Measurements from ENCODE around the gene DZIP1L.
A peak's percentile ranks its signal among the peaks of the same experiment; 100 is the strongest.
"Not testable (repeated sequence)": the region's sequence is repeated elsewhere in the genome, so short reads cannot be mapped to it uniquely, and the experiment has no call there.

DZIP1L gene

DNA sequence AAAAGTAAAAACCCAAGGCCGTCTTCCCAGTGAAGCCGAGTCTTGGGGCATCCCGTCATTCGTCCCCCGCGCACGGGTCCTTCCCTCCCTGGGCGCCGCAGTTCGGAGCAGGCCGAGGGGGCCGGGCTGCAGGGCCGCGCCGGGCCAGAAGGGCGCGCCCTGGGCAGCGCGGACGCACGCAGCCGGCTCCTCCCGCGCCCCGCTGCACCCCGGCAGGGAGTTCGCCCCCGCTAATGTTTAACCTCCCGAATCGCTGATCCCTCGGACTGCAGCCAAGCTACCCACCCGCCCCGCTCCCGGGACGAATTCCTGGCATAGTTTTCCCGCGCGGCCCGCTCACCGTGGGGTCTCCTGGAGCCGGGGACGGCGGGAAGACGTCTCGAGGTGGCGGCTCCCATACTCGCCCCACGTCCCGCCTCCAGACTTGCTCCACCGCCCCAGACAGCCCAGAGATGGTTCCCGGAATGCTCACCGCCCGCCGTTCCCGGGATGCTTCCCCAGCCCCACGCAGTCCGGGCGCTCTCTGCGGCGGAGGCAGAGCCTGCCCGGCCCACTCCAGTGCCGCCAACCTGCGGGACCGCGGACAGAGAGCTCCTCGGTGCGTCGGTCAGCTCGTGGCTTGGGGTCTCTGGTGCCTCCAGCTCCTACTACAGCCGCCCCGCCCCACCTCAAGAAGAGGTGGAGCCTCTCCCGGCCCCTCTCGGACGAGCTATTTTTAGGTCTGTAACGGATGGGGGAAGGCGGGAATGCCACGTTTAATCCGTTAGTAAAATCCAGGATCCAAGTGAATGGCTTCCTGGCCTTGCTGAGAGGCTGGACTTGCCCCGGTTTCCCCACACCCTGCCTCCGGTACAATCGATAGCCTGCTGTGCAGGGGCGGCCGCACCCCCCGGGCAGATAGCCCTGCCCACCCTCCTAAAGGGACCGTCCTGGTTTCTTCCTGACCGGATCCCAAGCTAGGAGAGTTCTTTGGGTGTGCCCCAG is at the start of gene DZIP1L:
DZIP1L (minus strand) TSS at position 621 of the 984 bp plus-strand sequence. CDS start 11,637 bp downstream, outside the sequence.
- peak; percentile 89 for DNase-seq

DNA sequence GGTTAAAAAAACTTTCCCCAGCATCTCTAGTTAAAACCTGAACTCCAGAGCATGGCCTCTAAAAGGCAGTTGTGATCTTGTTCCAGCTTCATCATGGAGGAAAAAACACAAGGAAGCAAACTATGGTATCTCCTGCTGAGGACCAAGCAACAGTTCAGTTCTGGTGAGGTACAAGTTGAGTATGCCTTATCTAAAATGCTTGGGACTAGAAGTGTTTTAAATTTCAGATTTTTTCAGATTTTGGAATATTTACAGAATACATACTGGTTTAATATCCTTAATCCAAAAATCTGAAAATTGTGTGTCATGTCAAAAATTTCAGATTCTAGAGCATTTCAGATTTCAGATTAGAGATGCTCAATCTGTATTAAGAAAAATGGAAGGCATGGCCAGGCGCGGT is 49.7 kb upstream of the DZIP1L start:
- DNase-seq, result no peak

GRCh38 chr3:138157743-138158142 is 42.3 kb upstream of the DZIP1L start:
- no peak for DNase-seq

GRCh38 chr3:138154534-138154933 is 39.1 kb upstream of the DZIP1L start:
- DNase-seq, result no peak

DNA sequence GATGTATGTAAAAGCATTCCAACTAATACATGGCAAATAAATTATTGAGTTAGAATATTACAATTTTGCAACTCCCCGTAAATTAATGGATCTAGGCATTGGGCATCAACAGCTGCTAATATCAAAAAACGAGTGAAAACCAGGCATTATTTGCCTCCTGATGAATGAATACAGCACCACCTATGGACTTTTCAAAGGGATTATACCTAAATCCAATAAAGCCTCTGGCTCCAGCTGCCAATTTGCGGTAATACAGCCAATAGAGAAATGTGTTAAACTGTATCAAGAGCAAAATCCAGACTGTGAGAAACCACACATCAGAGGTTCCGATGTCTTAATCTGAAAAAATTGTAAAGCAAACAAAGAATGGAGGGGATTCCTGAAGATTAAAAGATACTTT is 33.1 kb upstream of the DZIP1L start:
- DNase-seq, result no peak

DNA sequence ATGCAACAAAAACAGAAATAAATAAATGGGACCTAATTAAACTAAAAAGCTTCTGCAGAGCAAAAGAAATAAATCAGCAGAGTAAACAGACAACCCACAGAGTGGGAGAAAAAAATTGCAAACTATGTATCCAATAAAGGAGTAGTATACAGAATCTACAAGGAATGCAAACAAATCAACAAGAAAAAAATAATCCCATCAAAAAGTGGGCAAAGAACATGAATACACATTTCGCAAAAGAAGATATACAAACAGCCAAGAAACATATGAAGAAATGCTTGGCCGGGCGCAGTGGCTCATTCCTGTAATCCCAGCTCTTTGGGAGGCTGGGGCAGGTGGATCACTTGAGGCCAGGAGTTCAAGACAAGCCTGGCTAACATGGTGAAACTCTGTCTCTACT is 26.8 kb upstream of the DZIP1L start:
- DNase-seq, result not testable (repeated sequence)

DNA sequence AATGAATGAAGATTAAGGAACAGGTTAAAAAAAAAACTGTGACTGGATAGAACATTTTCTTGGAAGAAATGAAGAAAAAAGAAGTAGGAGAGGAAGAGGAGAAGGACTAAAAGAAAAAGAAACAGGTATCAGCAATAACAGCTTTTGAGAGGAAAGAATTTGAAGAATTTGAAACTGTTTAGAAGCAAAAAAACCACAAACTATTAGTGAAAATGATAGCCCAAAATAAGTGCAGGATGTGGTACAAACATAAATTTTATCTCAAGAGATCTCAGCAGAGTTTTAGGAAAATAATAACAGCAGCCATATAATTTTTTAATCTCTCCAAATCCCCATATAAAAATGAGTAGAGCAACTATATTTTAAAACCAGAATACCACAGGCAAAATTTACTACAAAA is 25.5 kb upstream of the DZIP1L start:
- DNase-seq, result no peak

- no peak for DNase-seq
Measured at GRCh38 chr3:138139691-138140090, 24.3 kb upstream of the DZIP1L start.

- no peak for DNase-seq
Measured at GRCh38 chr3:138137861-138138260, 22.5 kb upstream of the DZIP1L start.

- no peak for DNase-seq
Measured at GRCh38 chr3:138136201-138136600, 20.8 kb upstream of the DZIP1L start.

DNA sequence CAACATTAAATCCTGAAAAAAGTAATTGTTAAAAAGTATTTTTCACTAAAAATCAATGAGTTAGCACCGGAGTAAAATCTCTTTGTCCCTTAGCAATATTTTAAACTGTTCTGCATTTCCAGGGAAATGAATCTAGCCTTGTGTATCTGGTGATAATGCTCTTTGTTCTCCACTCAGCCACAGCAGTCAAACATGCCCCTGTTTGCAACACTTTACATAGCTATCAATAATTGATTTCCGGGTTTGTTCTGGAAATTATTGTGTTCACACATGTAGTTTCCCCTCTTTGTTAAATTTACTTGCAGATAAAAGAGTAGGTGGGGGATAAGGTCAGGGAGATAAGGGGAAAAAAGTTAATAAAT is 20.4 kb upstream of the DZIP1L start:
- DNase-seq, result no peak

GRCh38 chr3:138135146-138135832 is 19.9 kb upstream of the DZIP1L start:
- DNase-seq, result no peak

GRCh38 chr3:138132239-138132638 is 16.8 kb upstream of the DZIP1L start, which contains the start of gene A4GNT:
TSS of gene A4GNT (minus strand) at chr3:138132390. CDS start at chr3:138131256, 1,134 bp downstream.
- no peak for DNase-seq

GRCh38 chr3:138127636-138128365 is 12.4 kb upstream of the DZIP1L start:
- no peak for DNase-seq

- no peak for DNase-seq
Measured at GRCh38 chr3:138125548-138126221, 10.3 kb upstream of the DZIP1L start.

DNA sequence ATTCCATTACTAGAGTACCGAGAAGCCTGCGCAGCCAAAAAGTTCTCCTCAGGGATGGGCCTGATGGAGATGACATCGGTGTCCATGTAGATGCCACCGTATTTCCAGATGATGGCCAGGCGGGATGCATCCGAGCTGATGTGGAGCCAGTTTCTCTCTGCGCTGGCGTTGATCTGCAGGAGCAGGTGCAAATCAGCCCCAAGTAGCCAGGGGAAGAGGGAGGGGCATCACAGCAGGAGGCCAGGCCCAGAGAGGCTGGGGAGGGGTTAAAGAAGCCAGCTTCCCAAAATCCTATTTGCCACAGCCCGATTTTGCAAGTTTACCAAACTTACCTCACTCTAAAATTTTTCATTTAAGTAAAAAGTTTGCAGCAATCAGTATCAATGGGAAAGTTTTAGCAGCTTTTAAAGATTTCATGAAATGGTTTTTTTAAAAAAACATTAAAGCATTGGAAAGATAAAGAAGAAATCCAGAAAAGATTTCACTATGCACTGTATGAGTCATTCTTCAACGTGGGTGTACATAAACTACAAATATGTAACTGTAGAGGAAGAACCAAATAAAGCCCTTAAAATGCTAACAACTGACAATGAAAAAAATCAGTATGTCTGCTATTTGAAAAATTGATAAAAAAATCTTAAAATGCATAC is 9.4 kb upstream of the DZIP1L start:
- peak; percentile 59 for DNase-seq

GRCh38 chr3:138124188-138124587 is 8.8 kb upstream of the DZIP1L start:
- no peak for DNase-seq

- DNase-seq, result no peak
Measured at GRCh38 chr3:138119423-138119766, 4.0 kb upstream of the DZIP1L start.

GRCh38 chr3:138118612-138119422 is 3.4 kb upstream of the DZIP1L start:
- DNase-seq, result peak; percentile 78

DNA sequence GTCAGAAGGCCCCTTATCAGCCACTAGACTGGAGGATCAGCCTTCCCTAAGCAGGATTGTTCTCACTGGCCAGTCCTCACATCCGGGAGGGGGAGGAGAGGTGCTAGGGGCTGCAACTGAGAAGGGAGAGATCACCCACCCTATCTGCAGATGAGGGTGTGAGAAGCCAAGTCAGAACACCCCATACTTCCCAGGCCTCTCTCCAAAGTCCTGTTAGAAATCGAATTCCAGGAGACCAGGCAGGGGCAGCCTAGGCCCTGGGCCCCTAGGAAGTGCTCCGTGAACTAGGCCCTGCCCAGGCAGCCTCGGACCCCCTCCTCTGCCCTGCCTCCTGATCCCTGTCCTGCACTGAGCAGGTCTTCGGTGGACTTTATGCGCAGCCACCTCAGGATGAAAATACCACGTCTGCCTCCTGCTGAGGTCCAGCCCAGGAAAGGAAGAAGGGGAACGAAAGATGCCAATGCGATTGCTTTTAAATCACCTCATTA is 933 bp downstream of the DZIP1L start:
- peak; percentile 35 for DNase-seq

DNA sequence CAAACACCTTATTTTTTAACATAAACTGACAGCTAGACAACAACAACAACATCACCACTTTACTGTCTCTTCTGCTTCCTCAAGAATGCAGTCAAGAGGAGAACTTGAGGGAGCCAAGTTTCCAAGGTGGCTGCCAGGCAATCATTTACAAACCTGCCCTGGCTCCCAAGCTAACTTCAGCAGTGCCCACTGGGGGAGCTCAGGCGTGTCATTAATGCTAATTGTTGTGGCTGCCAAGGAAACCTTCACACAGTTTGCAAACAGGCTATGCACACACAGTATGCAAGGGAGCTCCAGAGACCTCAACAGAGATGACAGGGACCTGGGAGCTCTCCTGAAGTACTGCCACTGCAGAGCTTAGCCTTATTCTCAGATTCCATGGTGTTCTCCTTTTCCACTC is 2.1 kb downstream of the DZIP1L start:
- no peak for DNase-seq

All from right hindlimb (tissue), 1 donor.